Measurements from ENCODE around the gene GSS.
"Not testable (repeated sequence)": the region's sequence is repeated elsewhere in the genome, so short reads cannot be mapped to it uniquely, and the experiment has no call there.

GSS gene

DNA sequence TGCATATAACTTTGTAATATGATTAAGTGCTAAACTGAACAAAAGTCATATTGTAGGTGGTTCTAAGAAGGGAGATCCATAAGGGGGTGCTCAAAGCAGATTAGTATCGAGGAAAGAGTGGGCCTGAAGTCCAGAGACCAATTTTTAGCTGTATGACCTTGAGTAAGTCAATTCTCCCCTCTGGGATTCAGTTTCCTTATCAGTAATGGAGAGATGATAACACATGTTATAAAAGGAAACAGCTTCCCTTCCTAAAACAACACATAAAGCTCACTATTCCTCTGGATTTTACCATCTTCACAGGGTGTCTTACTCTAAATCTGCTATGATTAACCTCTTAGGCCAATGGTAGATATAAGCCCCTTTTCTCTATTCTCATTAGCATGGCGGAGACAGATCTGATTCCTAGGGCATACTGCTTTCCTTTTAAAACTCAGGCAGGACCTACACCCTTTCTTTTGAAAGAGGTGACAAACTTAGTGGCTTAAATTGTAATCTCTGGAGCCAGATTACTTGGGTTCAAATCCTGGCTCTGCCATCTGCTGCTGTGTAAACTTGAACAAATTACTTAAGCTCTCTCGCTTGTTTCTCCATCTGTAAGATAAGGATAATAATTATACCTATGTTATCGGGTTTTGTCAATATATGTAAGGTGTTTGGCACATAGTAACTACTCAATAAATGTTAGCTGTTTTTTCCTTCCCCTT, 39.7 kb downstream of the GSS start:
- no peak for TF ChIP-seq ELF4 (IDR thresholded peaks at IDR 0.05)
- TF ChIP-seq ZNF384 (IDR thresholded peaks at IDR 0.05), result no peak
- no peak for TF ChIP-seq CTBP1 (IDR thresholded peaks at IDR 0.05; ENCODE audit: borderline replicate concordance)
- TF ChIP-seq FOXM1 (IDR thresholded peaks at IDR 0.05; ENCODE audit: borderline replicate concordance), result no peak
- TF ChIP-seq, protein P1, sequence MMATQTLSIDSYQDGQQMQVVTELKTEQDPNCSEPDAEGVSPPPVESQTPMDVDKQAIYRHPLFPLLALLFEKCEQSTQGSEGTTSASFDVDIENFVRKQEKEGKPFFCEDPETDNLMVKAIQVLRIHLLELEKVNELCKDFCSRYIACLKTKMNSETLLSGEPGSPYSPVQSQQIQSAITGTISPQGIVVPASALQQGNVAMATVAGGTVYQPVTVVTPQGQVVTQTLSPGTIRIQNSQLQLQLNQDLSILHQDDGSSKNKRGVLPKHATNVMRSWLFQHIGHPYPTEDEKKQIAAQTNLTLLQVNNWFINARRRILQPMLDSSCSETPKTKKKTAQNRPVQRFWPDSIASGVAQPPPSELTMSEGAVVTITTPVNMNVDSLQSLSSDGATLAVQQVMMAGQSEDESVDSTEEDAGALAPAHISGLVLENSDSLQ (IDR thresholded peaks at IDR 0.05), result no peak
- no peak for TF ChIP-seq HDGF (IDR thresholded peaks at IDR 0.05; ENCODE audit: borderline replicate concordance)
- no peak for TF ChIP-seq SUZ12 (IDR thresholded peaks at IDR 0.05)
- TF ChIP-seq LEF1 (IDR thresholded peaks at IDR 0.05; ENCODE audit: borderline replicate concordance), result no peak
- no peak for TF ChIP-seq TARDBP (IDR thresholded peaks at IDR 0.05)
- no peak for TF ChIP-seq BHLHE40 (IDR thresholded peaks at IDR 0.05; ENCODE audit: borderline replicate concordance)
- TF ChIP-seq SP1 (IDR thresholded peaks at IDR 0.05), result no peak
- no peak for TF ChIP-seq ARNT (IDR thresholded peaks at IDR 0.05)
- TF ChIP-seq L3MBTL2 (conservative IDR thresholded peaks at IDR 0.05), result no peak
- no peak for TF ChIP-seq FOXA1 (IDR thresholded peaks at IDR 0.05)
- TF ChIP-seq NFRKB (IDR thresholded peaks at IDR 0.05), result no peak
- TF ChIP-seq FOXK2 (IDR thresholded peaks at IDR 0.05), result no peak
- ChIA-PET POLR2A (no interaction called here), CTCF (no interaction called here)
- no peak for DNase-seq (ENCODE audit: extremely low spot score)

DNA sequence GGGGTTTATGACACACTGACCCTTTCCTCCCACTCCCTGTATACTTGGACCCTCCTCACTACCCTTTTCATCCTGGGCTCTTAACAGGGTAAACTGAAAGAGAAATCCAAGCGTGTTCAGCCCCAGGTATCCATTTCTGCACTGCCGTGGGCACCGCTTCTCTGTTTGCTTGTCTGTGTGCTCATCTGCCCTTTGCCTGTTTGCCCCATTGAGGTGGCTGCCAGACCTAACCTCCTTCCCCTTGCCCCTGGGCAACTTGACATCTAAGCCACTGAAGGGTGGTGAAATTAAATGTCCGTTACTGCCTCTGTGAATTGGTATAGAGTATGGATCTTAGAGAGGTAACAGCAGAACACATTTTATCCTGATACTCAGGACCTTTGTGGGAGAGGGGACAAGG, 40.5 kb downstream of the GSS start:
- CTCF ChIA-PET, result no interaction called here
- POLR2A ChIA-PET, result no interaction called here
- DNase-seq (ENCODE audit: extremely low spot score), result no peak
- TF ChIP-seq SP1 (IDR thresholded peaks at IDR 0.05) (no peak), TARDBP (IDR thresholded peaks at IDR 0.05) (no peak), FOXK2 (IDR thresholded peaks at IDR 0.05) (no peak), ARNT (IDR thresholded peaks at IDR 0.05) (no peak), LEF1 (IDR thresholded peaks at IDR 0.05; ENCODE audit: borderline replicate concordance) (no peak), ELF4 (IDR thresholded peaks at IDR 0.05) (no peak), L3MBTL2 (conservative IDR thresholded peaks at IDR 0.05) (no peak), ZNF384 (IDR thresholded peaks at IDR 0.05) (no peak), BHLHE40 (IDR thresholded peaks at IDR 0.05; ENCODE audit: borderline replicate concordance) (no peak), HDGF (IDR thresholded peaks at IDR 0.05; ENCODE audit: borderline replicate concordance) (no peak), CTBP1 (IDR thresholded peaks at IDR 0.05; ENCODE audit: borderline replicate concordance) (no peak), SUZ12 (IDR thresholded peaks at IDR 0.05) (no peak), FOXM1 (IDR thresholded peaks at IDR 0.05; ENCODE audit: borderline replicate concordance) (no peak), FOXA1 (IDR thresholded peaks at IDR 0.05) (no peak), NFRKB (IDR thresholded peaks at IDR 0.05) (no peak)
- TF ChIP-seq, protein P1 (IDR thresholded peaks at IDR 0.05), result no peak

DNA sequence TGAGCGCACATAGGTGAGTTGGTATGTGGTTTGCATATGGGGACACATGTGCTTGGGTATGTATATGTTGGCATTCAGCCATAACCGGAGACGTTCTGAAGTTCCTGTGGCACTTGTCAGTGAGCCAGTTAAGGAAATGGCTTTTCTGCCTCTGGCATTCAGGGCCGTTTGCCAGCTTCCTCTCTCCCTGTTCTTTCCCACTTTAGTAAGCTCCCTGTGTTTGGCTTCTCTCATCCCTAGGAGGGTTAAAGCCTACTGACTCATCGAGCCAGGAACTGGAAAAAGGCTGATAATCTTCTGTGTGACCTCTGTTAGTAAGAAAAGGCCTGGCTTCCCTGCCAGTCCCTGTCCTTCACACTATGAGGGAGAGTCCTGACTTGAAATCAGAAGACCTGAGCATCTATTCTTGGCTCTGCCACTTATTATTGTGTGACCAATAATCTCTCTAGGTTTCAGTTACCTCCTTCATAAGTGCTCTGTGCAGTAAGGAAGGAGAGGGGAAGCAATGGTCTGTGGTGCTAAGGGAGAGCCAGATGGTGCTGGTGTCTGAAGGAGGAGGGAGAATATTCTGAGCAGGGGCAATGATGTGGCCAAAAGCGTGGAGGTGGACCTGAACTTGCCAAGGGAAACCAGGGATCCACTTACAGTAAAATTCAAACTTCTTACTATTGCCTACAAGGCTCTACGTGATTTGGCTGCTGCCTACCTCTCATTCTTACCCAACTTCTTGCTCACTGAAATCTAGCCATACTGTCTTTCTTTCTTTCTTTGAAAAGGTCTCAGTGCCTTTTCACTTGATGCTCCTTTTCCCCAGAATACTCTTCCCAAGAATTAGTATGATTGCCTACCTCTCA, 47.8 kb downstream of the GSS start:
- DNase-seq (ENCODE audit: extremely low spot score), result no peak
- TF ChIP-seq ELF4 (IDR thresholded peaks at IDR 0.05) (no peak), FOXM1 (IDR thresholded peaks at IDR 0.05; ENCODE audit: borderline replicate concordance) (no peak), SP1 (IDR thresholded peaks at IDR 0.05) (no peak), ARNT (IDR thresholded peaks at IDR 0.05) (no peak), LEF1 (IDR thresholded peaks at IDR 0.05; ENCODE audit: borderline replicate concordance) (no peak), NFRKB (IDR thresholded peaks at IDR 0.05) (no peak), TARDBP (IDR thresholded peaks at IDR 0.05) (no peak), FOXK2 (IDR thresholded peaks at IDR 0.05) (no peak), L3MBTL2 (conservative IDR thresholded peaks at IDR 0.05) (no peak), ZNF384 (IDR thresholded peaks at IDR 0.05) (no peak), HDGF (IDR thresholded peaks at IDR 0.05; ENCODE audit: borderline replicate concordance) (no peak), FOXA1 (IDR thresholded peaks at IDR 0.05) (no peak), BHLHE40 (IDR thresholded peaks at IDR 0.05; ENCODE audit: borderline replicate concordance) (no peak), SUZ12 (IDR thresholded peaks at IDR 0.05) (no peak), CTBP1 (IDR thresholded peaks at IDR 0.05; ENCODE audit: borderline replicate concordance) (no peak)
- TF ChIP-seq, protein P1 (IDR thresholded peaks at IDR 0.05), result no peak
- CTCF ChIA-PET, result interaction anchor here (0.6 kb wide), 1 partner anchor 334 kb away, joined by 6 read pairs; no protein-coding TSS in a partner anchor
- POLR2A ChIA-PET, result no interaction called here

DNA sequence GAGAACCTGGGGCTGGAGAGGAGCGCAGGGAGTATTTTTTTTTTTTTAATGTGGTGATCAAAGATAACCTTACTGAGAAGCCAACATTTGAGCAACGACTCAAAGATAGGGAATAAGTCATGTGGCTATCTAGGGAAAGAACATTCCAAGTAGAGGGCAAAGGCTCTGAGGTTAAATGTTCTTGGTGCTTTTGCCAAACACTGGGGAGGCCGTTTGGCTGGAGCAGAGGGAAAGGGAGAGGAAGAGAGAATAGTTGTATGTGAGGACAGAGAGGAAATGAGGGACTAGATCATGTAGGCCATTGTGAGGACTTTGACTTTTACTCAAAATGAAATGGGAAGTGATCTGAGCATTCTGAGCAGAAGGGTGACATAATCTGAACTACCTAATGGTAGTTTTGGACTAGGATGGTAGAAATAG, 51.4 kb downstream of the GSS start:
- TF ChIP-seq ELF4 (IDR thresholded peaks at IDR 0.05) (no peak), SUZ12 (IDR thresholded peaks at IDR 0.05) (no peak), ZNF384 (IDR thresholded peaks at IDR 0.05) (no peak), ARNT (IDR thresholded peaks at IDR 0.05) (no peak), TARDBP (IDR thresholded peaks at IDR 0.05) (no peak), L3MBTL2 (conservative IDR thresholded peaks at IDR 0.05) (no peak), FOXM1 (IDR thresholded peaks at IDR 0.05; ENCODE audit: borderline replicate concordance) (no peak), NFRKB (IDR thresholded peaks at IDR 0.05) (no peak), LEF1 (IDR thresholded peaks at IDR 0.05; ENCODE audit: borderline replicate concordance) (no peak), FOXA1 (IDR thresholded peaks at IDR 0.05) (no peak), BHLHE40 (IDR thresholded peaks at IDR 0.05; ENCODE audit: borderline replicate concordance) (no peak), HDGF (IDR thresholded peaks at IDR 0.05; ENCODE audit: borderline replicate concordance) (no peak), CTBP1 (IDR thresholded peaks at IDR 0.05; ENCODE audit: borderline replicate concordance) (no peak), FOXK2 (IDR thresholded peaks at IDR 0.05) (no peak), SP1 (IDR thresholded peaks at IDR 0.05) (no peak)
- TF ChIP-seq, protein P1 (IDR thresholded peaks at IDR 0.05), result no peak
- DNase-seq (ENCODE audit: extremely low spot score), result no peak
- ChIA-PET POLR2A (interaction anchor here (1.1 kb wide), 1 partner anchor 15 kb away, joined by 3 read pairs; no protein-coding TSS in a partner anchor), CTCF (no interaction called here)

DNA sequence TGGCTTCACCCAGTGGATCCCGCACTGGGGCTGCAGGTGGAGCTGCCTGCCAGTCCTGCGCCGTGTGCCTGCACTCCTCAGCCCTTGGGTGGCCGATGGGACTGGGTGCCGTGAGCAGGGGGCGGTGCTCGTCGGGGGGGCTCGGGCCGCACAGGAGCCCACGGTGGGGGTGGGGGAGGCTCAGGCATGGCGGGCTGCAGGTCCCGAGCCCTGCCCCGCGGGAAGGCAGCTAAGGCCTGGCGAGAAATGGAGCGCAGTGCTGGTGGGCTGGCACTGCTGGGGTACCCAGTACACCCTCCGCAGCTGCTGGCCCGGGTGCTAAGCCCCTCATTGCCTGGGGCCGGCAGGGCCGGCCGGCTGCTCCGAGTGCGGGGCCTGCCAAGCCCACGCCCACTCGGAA, 56.9 kb downstream of the GSS start:
- POLR2A ChIA-PET; DNase-seq (ENCODE audit: extremely low spot score): not testable (repeated sequence)

DNA sequence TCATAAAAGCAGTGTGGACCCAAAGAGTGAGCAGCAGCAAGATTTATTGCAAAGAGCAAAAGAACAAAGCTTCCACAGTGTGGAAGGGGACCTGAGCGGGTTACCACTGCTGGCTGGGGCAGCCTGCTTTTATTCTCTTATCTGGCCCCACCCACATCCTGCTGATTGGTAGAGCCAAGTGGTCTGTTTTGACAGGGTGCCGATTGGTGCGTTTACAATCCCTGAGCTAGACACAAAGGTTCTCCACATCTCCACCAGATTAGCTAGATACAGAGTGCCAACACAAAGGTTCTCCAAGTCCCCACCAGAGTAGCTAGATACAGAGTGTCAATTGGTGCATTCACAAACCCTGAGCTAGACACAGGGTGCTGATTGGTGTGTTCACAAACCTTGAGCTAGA, 57.5 kb downstream of the GSS start:
- CTCF ChIA-PET; DNase-seq (ENCODE audit: extremely low spot score); POLR2A ChIA-PET: not testable (repeated sequence)

More for the DNA sequence above, 56.9 kb downstream of the GSS start:
- CTCF ChIA-PET, result not testable (repeated sequence)
